ENCODE data around the gene TSHZ2.

TSHZ2 gene

DNA sequence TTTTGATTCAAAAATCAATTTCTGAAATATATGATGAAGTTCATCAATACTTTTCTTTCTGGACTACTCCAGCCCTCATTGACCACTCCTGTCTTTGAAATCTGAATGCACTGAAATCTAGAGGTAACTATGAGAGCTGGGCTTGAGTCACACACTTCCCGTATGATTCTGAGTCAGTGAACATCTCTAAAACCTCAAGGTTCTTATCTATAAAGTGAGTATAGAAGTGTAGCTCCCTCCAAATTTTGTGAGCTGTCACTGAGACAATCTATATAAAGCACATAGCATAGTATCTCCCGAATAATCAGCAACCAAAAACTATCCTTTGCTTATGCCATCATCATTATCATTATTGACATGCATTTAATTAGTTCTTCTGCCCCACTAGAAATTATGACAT is 182.4 kb downstream of the TSHZ2 start:
- peak; percentile 9 for DNase-seq (ENCODE audit: low read depth, low spot score)
- TF ChIP-seq, protein P1, sequence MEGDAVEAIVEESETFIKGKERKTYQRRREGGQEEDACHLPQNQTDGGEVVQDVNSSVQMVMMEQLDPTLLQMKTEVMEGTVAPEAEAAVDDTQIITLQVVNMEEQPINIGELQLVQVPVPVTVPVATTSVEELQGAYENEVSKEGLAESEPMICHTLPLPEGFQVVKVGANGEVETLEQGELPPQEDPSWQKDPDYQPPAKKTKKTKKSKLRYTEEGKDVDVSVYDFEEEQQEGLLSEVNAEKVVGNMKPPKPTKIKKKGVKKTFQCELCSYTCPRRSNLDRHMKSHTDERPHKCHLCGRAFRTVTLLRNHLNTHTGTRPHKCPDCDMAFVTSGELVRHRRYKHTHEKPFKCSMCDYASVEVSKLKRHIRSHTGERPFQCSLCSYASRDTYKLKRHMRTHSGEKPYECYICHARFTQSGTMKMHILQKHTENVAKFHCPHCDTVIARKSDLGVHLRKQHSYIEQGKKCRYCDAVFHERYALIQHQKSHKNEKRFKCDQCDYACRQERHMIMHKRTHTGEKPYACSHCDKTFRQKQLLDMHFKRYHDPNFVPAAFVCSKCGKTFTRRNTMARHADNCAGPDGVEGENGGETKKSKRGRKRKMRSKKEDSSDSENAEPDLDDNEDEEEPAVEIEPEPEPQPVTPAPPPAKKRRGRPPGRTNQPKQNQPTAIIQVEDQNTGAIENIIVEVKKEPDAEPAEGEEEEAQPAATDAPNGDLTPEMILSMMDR (IDR thresholded peaks at IDR 0.05; ENCODE audit: low read depth, low read length) = no peak
- no peak overlapping the region for H3K4me3 ChIP-seq (ENCODE audit: low read depth, low read length)
- in situ Hi-C loops (cut with HindIII; ENCODE audit: low sequenced_read_pairs) = no loop called here

DNA sequence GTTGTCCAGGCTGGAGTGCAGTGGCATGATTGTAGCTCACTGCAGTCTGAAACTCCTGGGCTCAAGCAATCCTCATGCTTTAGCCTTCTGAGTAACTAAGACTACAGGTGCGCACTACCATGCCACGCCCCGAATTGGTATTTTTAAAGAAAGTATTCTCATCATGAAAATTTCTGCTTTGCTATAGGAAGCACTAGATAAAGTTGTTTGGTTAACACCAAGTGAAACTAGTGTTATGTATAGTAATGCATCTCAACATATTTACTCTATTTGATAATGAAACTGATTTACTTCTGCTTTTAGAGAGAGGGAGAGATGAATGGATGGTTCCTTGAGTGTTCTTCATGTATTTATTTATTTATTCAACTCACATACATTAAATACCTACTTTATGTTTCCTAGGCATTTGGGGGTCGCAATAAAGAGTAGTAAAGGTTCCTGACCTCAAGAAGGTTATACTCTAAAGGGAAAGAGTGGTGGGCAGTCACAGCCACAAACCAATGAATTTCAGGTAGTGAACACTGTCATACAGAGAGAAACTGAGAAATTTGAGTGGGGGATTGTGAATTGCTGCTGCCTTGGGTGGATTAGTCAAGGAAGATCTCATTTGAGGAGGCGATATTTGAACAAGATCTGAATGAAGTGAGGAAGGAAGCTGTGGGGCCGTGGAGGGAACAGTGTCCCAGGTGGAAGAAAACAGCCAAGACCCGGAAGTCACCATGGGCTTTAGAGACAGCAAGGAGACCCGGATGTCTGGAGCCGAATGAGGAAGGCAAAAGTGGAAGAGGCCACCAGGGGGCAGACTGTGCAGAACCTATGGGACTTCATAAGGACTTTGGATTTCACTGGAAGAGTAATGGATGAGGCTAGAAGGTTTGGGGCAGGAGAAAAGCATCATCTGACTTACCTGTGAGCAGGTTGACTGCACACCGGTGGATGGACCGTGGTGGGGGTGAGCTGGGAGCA is 185.6 kb downstream of the TSHZ2 start:
- TF ChIP-seq, protein P1 (IDR thresholded peaks at IDR 0.05; ENCODE audit: low read depth, low read length) = peak; percentile 64
- no peak overlapping the region for H3K4me3 ChIP-seq (ENCODE audit: low read depth, low read length)
- in situ Hi-C loops (cut with HindIII; ENCODE audit: low sequenced_read_pairs) = no loop called here
- peak; percentile 31 for DNase-seq (ENCODE audit: low read depth, low spot score)

DNA sequence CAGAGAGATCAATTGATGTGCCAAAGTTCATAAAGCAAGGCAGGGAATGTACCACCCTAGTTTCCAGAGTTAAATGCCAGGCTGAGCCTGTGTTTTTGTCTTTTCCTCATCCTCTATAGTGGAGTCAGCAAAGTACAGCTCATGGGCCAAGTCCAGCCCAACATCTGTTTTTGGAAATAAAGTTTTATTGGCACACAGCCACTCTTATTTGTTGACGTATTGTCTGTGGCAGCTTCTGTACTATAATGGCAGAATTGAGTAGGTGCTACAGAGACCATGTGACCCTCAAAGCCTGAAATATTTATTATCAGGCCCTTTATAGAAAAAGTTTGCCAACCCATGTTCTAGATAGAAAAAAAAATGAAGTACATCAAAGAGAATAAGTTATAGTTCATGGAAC is 187.0 kb downstream of the TSHZ2 start:
- H3K4me3 ChIP-seq (ENCODE audit: low read depth, low read length) = no peak overlapping the region
- TF ChIP-seq, protein P1 (IDR thresholded peaks at IDR 0.05; ENCODE audit: low read depth, low read length) = no peak
- in situ Hi-C loops (cut with HindIII; ENCODE audit: low sequenced_read_pairs) = no loop called here
- no peak for DNase-seq (ENCODE audit: low read depth, low spot score)

DNA sequence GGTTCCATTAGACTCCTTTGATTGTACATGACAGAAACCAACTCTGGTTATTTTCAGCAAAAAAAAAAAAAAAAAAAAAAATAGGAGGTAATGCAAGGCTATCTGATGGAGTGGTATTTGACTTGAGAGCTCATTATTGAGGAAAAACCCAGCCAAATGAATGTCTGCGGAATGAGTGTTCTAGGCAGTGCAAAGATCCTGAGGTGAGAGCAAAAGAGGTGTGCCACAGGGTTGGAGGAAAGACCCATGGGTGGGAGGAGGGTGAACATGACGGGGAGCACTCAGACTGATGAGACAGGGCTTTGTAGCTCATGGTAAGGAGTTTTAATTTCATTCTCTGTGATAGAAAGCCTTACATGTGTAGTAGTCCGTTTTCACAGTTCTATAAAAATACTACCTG is 188.9 kb downstream of the TSHZ2 start:
- TF ChIP-seq, protein P1 (IDR thresholded peaks at IDR 0.05; ENCODE audit: low read depth, low read length) = no peak
- DNase-seq (ENCODE audit: low read depth, low spot score) = no peak
- no peak overlapping the region for H3K4me3 ChIP-seq (ENCODE audit: low read depth, low read length)
- in situ Hi-C loops (cut with HindIII; ENCODE audit: low sequenced_read_pairs) = no loop called here

DNA sequence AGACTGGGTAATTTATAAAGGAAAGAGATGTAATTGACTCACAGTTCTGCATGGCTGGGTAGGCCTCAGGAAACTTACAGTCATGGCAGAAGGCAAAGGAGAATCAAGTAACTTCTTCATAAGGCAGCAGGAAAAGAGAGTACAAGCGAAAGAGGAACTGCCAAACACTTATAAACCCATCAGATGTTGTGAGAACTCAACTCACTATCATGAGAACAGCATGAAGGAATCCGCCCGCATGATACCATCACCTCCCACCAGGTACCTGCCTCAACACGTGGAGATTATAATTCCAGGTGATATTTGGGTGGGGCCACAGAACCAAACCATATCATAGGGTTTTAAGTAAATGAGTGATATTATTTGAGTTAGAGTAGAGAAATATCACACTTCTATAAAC is 189.3 kb downstream of the TSHZ2 start:
- no peak overlapping the region for H3K4me3 ChIP-seq (ENCODE audit: low read depth, low read length)
- DNase-seq (ENCODE audit: low read depth, low spot score) = no peak
- in situ Hi-C loops (cut with HindIII; ENCODE audit: low sequenced_read_pairs) = no loop called here
- TF ChIP-seq, protein P1 (IDR thresholded peaks at IDR 0.05; ENCODE audit: low read depth, low read length) = no peak

DNA sequence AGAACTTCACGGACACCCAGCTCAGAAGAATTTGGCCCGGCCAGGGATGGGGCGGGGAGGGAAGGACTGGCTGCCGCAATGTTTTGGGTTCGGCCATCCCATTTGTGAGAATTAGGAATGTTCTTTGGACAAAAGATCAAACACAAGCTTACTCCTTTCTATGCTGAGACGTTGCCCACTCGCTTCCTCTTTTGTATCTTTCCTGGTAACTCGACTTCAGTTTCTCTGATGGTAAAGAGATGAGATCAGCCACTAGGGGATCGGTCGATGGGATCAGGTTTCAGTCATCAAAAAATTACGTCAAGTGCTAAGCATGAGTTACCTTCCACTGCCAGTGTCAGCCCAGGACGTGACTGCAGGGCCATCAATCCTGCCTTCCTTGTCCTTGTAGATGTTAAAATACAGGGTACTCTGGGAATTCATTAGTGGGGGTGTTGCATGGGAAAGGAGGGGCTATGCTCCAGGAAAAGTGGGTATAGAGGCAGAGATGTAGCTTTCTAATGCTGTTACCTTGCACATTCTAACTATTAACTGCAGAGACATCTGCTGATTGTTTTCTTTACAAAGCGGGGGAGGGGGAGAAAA is 190.2 kb downstream of the TSHZ2 start:
- in situ Hi-C loops (cut with HindIII; ENCODE audit: low sequenced_read_pairs) = no loop called here
- peak overlapping the region; percentile 7 for H3K4me3 ChIP-seq (ENCODE audit: low read depth, low read length)
- TF ChIP-seq, protein P1 (IDR thresholded peaks at IDR 0.05; ENCODE audit: low read depth, low read length) = peak; percentile 24
- peak; percentile 72 for DNase-seq (ENCODE audit: low read depth, low spot score)
